Right lobe of liver (tissue), 6 donors: ENCODE measurements around the gene PCTP. TPM values are rescaled to one million over a fixed set of nuclear protein-coding genes. Genes with fewer than 3 reads are reported as not detected.

Source experiments
- ATAC-seq, 4 donors: fragments of 200-7000 bp; cut with Tn5 transposase; one replicate each; pipeline ENCODE4 v1.9.1; 2020; ENCODE audit warnings: mild to moderate bottlenecking in 4 of 4, moderate library complexity in 4 of 4
- DNase-seq, 3 donors: peaks; one replicate each; pipeline ENCODE4 v3.0.0-alpha.2; 2020
- H3K27ac ChIP-seq, 3 donors: fragments of 200-600 bp; one replicate each; pipeline ENCODE4 v1.8.0; 2022
- H3K27me3 ChIP-seq, 2 donors: fragments of 200-600 bp; one replicate each; pipeline ENCODE4 v1.8.0; 2022
- H3K36me3 ChIP-seq, 4 donors: fragments of 200-600 bp; sonication (generic) in 1 of 4; one replicate each; pipeline versions ENCODE4 v1.5.1 to v1.8.0; 2017 to 2022; ENCODE audit warnings: control low read depth in 1 of 4
- H3K4me1 ChIP-seq, 4 donors: fragments of 200-600 bp; sonication (generic) in 1 of 4; one replicate each; pipeline versions ENCODE4 v1.5.1 to v1.8.0; 2017 to 2022; ENCODE audit warnings: control low read depth in 1 of 4
- H3K4me3 ChIP-seq, 3 donors: fragments of 200-600 bp; one replicate each; pipeline ENCODE4 v1.8.0; 2022
- H3K9me3 ChIP-seq, 4 donors: fragments of 200-600 bp; sonication (generic) in 1 of 4; one replicate each; pipeline versions ENCODE4 v1.5.1 to v1.8.0; 2017 to 2022; ENCODE audit warnings: control low read depth in 1 of 4
- CTCF ChIP-seq, 4 donors: fragments of 200-600 bp in 3 of 4; fragments of 450-650 bp in 1 of 4; IDR thresholded peaks; one replicate each; pipeline versions ENCODE4 v1.5.1 to v1.8.0; 2016 to 2022; ENCODE audit warnings: antibody characterized with exemption in 4 of 4, mild to moderate bottlenecking in 2 of 4
- POLR2A ChIP-seq: fragments of 450-650 bp; IDR thresholded peaks from one replicate; pipeline ENCODE4 v1.6.1; 2017; ENCODE audit warnings: antibody characterized with exemption, mild to moderate bottlenecking
- WGBS: methylation state at CpG from one replicate; pipeline ENCODE4 v1.1.6; 2018; ENCODE audit warnings: low coverage, low lambda C conversion rate; ENCODE audit not compliant: insufficient coverage; ENCODE audit errors: missing lambda C conversion rate; 5-methylcytosine and 5-hydroxymethylcytosine counted together
- intact Hi-C, 2 donors: fragments of 100-400 bp; cut with DNase I; formaldehyde crosslinking; loops; one replicate each; pipeline versions ENCODE4 v1.11.2 to v1.14.1; 2022
- total RNA-seq, 6 experiments: library from RNA; depleted of rRNA in 2 of 6; stranded (reverse); fragments of >200 nt in 2 of 6; fragmentation: NEBNext Ultra II Directional in 3 of 6; extraction: Animal tissue kit (Norgen Biotek cat#: 25700) in 3 of 6; gene quantifications; one replicate each; pipeline versions ENCODE4 v1.1.0 to v1.2.4, GENCODE V29; 2016 to 2023
- donor health status: DM: no; HTN: yes; CAD: no.
- donor health status: DM: no; HTN: no; CAD: no.
- donor health status: DM: no; HTN: no; CAD: no.
- donor health status: DM: no; HTN: yes; CAD: no.
- donor health status: DM: no; HTN: yes; CAD: no.

PCTP gene
- total RNA-seq, 6 experiments from 2014 or later, result 27.4 to 82.6 (median 68.1) TPM

- Histone ChIP-seq H3K9me3 (no peaks in the 10 kb centered on the region), H3K4me1 (peaks cover 0 to 10% (median 4%) of the 10 kb centered on the region in 4 donors), H3K27me3 (no peaks in the 10 kb centered on the region), H3K27ac (no peak overlapping the region), H3K36me3 (no peaks in the 10 kb centered on the region), H3K4me3 (no peak overlapping the region)
- TF ChIP-seq CTCF (IDR thresholded peaks at IDR 0.05) (no peak), POLR2A (no peak)
- WGBS, result 59% methylated on average over 11 of the region's 11 CpGs
- ATAC-seq, result no peak
- intact Hi-C loops, result no loop called here
- no peak for DNase-seq
Measured at GRCh38 chr17:55706808-55707773, 43.8 kb upstream of the PCTP start.

GRCh38 chr17:55708175-55708974 is 42.5 kb upstream of the PCTP start:
- no peaks in the 10 kb centered on the region for H3K36me3 ChIP-seq
- ATAC-seq (no peak), DNase-seq (no peak)
- TF ChIP-seq CTCF (IDR thresholded peaks at IDR 0.05) (no peak), POLR2A (no peak)
- peaks cover 0 to 10% (median 4%) of the 10 kb centered on the region in 4 donors for H3K4me1 ChIP-seq
- 93% methylated on average over 6 of the region's 8 CpGs for WGBS
- H3K4me3 ChIP-seq, result no peak overlapping the region
- no peaks in the 10 kb centered on the region for H3K27me3 ChIP-seq
- H3K9me3 ChIP-seq, result no peaks in the 10 kb centered on the region
- intact Hi-C loops, result no loop called here
- H3K27ac ChIP-seq, result no peak overlapping the region

- intact Hi-C loops, result no loop called here
- Histone ChIP-seq H3K9me3 (no peaks in the 10 kb centered on the region), H3K27me3 (no peaks in the 10 kb centered on the region), H3K4me1 (peaks cover 0 to 10% (median 4%) of the 10 kb centered on the region in 4 donors), H3K4me3 (no peak overlapping the region), H3K36me3 (no peaks in the 10 kb centered on the region), H3K27ac (no peak overlapping the region)
- ATAC-seq (no peak), DNase-seq (no peak)
- TF ChIP-seq CTCF (IDR thresholded peaks at IDR 0.05) (no peak), POLR2A (no peak)
- 85% methylated on average over 7 of the region's 7 CpGs for WGBS
Measured at GRCh38 chr17:55709440-55709839, 41.4 kb upstream of the PCTP start.

GRCh38 chr17:55709984-55710383 is 40.9 kb upstream of the PCTP start:
- intact Hi-C loops, result no loop called here
- Histone ChIP-seq H3K4me1 (peaks cover 0 to 5% (median 4%) of the 10 kb centered on the region in 4 donors), H3K4me3 (no peak overlapping the region), H3K9me3 (no peaks in the 10 kb centered on the region), H3K36me3 (no peaks in the 10 kb centered on the region), H3K27ac (no peak overlapping the region), H3K27me3 (no peaks in the 10 kb centered on the region)
- no CpG with 5 or more reads among the region's 4 CpGs for WGBS
- no peak for DNase-seq
- TF ChIP-seq CTCF (IDR thresholded peaks at IDR 0.05) (no peak), POLR2A (no peak)
- ATAC-seq, result no peak
